Fibroblast of upper back skin (primary cell): ENCODE results near the gene CARD10.
A peak's percentile ranks its signal among the peaks of the same experiment; 100 is the strongest.
"Not testable (repeated sequence)": the region's sequence is repeated elsewhere in the genome, so short reads cannot be mapped to it uniquely, and the experiment has no call there.

Experiments
- DNase-seq: peaks from one replicate; pipeline ENCODE4 v3.0.0-alpha.2; 2013

The CARD10 gene

GRCh38 chr22:37485395-37486223, 33.6 kb downstream of the CARD10 start:
- no peak for DNase-seq

- DNase-seq: no peak
Measured at GRCh38 chr22:37484480-37485394, 34.5 kb downstream of the CARD10 start.

- no peak for DNase-seq
Measured at GRCh38 chr22:37483050-37483449, 36.2 kb downstream of the CARD10 start.

- DNase-seq: no peak
Measured at GRCh38 chr22:37482244-37482643, 37.0 kb downstream of the CARD10 start.

- DNase-seq: no peak
Measured at GRCh38 chr22:37481347-37481907, 37.8 kb downstream of the CARD10 start.

GRCh38 chr22:37480387-37481346, 38.5 kb downstream of the CARD10 start:
- no peak for DNase-seq

- DNase-seq: no peak
Measured at GRCh38 chr22:37479196-37479595, 40.0 kb downstream of the CARD10 start.

- DNase-seq: no peak
Measured at GRCh38 chr22:37476389-37477329, 42.6 kb downstream of the CARD10 start.

GRCh38 chr22:37474447-37475090, 44.6 kb downstream of the CARD10 start:
- no peak for DNase-seq

GRCh38 chr22:37473437-37473946, 45.7 kb downstream of the CARD10 start:
- DNase-seq: no peak

- no peak for DNase-seq
Measured at GRCh38 chr22:37472418-37473006, 46.7 kb downstream of the CARD10 start.

GRCh38 chr22:37471727-37472417, 47.3 kb downstream of the CARD10 start:
- DNase-seq: no peak

- peak; percentile 68 for DNase-seq
Measured at GRCh38 chr22:37470087-37470445, 49.1 kb downstream of the CARD10 start.

GRCh38 chr22:37469416-37470086, 49.7 kb downstream of the CARD10 start:
- DNase-seq: no peak

- not testable (repeated sequence) for DNase-seq
Measured at GRCh38 chr22:37468201-37468695, 51.0 kb downstream of the CARD10 start.

GRCh38 chr22:37467391-37467955, 51.7 kb downstream of the CARD10 start:
- DNase-seq: no peak

- DNase-seq: no peak
Measured at GRCh38 chr22:37464181-37464580, 55.0 kb downstream of the CARD10 start.

GRCh38 chr22:37462983-37463382, 56.2 kb downstream of the CARD10 start:
- DNase-seq: peak; percentile 33
